ENCODE data around the gene STXBP6.

GRCh38 chr14:24965578-24965933, 84.4 kb downstream of the STXBP6 start:
- TF ChIP-seq, protein P1, sequence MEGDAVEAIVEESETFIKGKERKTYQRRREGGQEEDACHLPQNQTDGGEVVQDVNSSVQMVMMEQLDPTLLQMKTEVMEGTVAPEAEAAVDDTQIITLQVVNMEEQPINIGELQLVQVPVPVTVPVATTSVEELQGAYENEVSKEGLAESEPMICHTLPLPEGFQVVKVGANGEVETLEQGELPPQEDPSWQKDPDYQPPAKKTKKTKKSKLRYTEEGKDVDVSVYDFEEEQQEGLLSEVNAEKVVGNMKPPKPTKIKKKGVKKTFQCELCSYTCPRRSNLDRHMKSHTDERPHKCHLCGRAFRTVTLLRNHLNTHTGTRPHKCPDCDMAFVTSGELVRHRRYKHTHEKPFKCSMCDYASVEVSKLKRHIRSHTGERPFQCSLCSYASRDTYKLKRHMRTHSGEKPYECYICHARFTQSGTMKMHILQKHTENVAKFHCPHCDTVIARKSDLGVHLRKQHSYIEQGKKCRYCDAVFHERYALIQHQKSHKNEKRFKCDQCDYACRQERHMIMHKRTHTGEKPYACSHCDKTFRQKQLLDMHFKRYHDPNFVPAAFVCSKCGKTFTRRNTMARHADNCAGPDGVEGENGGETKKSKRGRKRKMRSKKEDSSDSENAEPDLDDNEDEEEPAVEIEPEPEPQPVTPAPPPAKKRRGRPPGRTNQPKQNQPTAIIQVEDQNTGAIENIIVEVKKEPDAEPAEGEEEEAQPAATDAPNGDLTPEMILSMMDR (IDR thresholded peaks at IDR 0.05; ENCODE audit: low read depth, low read length) = no peak
- TF ChIP-seq EZH2phosphoT487 (IDR thresholded peaks at IDR 0.05; ENCODE audit: low read depth) = no peak
